ENCODE data around the gene CDSN. TPM values are rescaled to one million over a fixed set of nuclear protein-coding genes. Genes with fewer than 3 reads are reported as not detected.
"Not testable (repeated sequence)": the region's sequence is repeated elsewhere in the genome, so short reads cannot be mapped to it uniquely, and the experiment has no call there.

CDSN gene
- total and polyA plus RNA-seq, 2 of the 4 experiments (the other 2 are of a cell fraction) = not detected

DNA sequence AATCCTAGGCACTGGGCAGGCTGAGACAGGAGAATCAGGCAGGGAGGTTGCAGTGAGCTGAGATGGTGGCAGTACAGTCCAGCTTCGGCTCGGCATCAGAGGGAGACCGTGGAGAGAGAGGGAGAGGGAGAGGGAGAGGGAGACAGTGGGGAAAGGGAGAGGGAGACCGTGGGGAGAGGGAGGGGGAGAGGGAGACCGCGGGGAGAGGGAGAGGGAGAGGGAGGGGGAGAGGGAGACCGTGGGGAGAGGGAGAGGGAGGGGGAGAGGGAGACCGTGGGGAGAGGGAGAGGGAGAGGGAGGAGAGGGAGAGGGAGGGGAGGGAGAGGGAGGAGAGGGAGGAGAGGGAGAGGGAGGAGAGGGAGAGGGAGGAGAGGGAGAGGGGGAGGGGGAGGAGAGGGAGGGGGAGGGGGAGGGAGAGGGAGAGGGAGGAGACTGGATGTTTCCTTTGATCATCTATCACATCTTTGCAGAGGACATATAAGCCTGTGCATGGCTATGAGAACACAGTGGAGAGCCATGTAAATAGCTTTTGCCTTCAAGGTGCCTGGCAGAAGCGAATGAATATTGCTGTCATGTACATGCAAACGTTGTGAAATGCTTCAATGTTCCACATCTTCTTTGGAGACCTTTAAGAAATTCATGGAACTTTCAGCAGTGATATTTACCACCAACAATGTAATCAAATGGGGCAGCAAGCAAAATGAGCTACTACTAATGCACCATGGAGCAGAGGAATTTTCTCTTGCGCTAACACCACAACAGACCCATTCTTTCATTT lies 52.2 kb downstream of the CDSN start:
- H3K56ac ChIP-seq (ENCODE audit: extremely low read depth, insufficient read depth, low read length); H3K23ac ChIP-seq (ENCODE audit: low read depth, low read length); H3K4me2 ChIP-seq (ENCODE audit: low read depth, low read length); dilution Hi-C loops (cut with HindIII; ENCODE audit: low sequenced_read_pairs, unreplicated experiment); H2BK5ac ChIP-seq (ENCODE audit: low read depth, low read length, poor library complexity, severe bottlenecking); H3K4ac ChIP-seq (ENCODE audit: low read depth, low read length); BruUV-seq (replicated peaks); H3K36me3 ChIP-seq (ENCODE audit: control insufficient read depth, insufficient read depth, low read length); H3K9me3 ChIP-seq (ENCODE audit: control insufficient read depth, insufficient read depth, low read length); H4K8ac ChIP-seq (ENCODE audit: low read depth in 2 of 2, low read length in 2 of 2); H4K91ac ChIP-seq (ENCODE audit: insufficient read depth, low read depth, low read length); H2BK120ac ChIP-seq (ENCODE audit: low read depth, low read length); H3K14ac ChIP-seq (replicated peaks; ENCODE audit: low read depth, low read length); H3K18ac ChIP-seq (ENCODE audit: low read depth, low read length); H2AK9ac ChIP-seq (replicated peaks; ENCODE audit: low read depth, low read length, poor library complexity); intact Hi-C loops (cut with micrococcal nuclease); H2BK15ac ChIP-seq (ENCODE audit: low read depth, low read length); DNase-seq; H3K27me3 ChIP-seq (ENCODE audit: control insufficient read depth, insufficient read depth, low read length); H3K4me1 ChIP-seq (ENCODE audit: control insufficient read depth, insufficient read depth, low read length); H2AK5ac ChIP-seq (ENCODE audit: low read depth, low read length); H3K9ac ChIP-seq (ENCODE audit: low read depth, low read length); H4K20me1 ChIP-seq (ENCODE audit: insufficient read depth, low read length); H3K4me3 ChIP-seq (ENCODE audit: insufficient read depth, low read depth, low read length); H2AFZ ChIP-seq (replicated peaks; ENCODE audit: low read length, poor library complexity); H4K5ac ChIP-seq (ENCODE audit: low read depth, low read length); ATAC-seq (ENCODE audit: low read depth); H2BK20ac ChIP-seq (ENCODE audit: low read depth, low read length); in situ Hi-C loops (cut with MboI; ENCODE audit: low sequenced_read_pairs); H3K9me1 ChIP-seq (ENCODE audit: insufficient read depth, low read length); H3K79me1 ChIP-seq (ENCODE audit: low read depth in 1 of 2, low read length in 2 of 2); H3K27ac ChIP-seq (ENCODE audit: insufficient read depth, low read length): not testable (repeated sequence)
- 68% methylated on average over 2 of the region's 11 CpGs; no CpG with 5 or more reads in 1 of the 2 experiments for WGBS, 2 experiments (ENCODE audit: extremely low coverage in 2 of 2, insufficient read length in 1 of 2)
- POLR2A ChIA-PET (ENCODE audit: unreplicated experiment) = interaction anchor here (0.6 kb wide), 1 partner anchor 124 kb away, joined by 3 read pairs; no protein-coding TSS in a partner anchor
- CTCF ChIA-PET = interaction anchor here (0.6 to 1.9 kb wide), 2 partner anchors 52 to 152 kb away, joined by 4 to 12 read pairs; no protein-coding TSS in a partner anchor

DNA sequence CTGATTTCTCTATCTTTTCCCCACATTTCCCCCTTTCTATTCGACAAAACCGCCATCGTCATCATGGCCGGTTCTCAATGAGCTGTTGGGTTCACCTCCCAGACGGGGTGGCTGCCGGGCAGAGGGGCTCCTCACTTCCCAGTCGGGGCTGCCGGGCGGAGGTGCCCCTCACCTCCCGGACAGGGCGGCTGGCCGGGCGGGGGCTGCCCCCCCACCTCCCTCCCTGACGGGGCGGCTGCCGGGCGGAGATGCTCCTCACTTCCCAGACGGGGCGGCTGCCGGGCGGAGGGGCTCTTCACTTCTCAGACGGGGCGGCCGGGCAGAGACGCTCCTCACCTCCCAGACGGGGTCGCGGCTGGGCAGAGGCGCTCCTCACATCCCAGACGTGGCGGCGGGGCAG lies 53.2 kb downstream of the CDSN start:
- H2AK9ac ChIP-seq (replicated peaks; ENCODE audit: low read depth, low read length, poor library complexity); H3K27ac ChIP-seq (ENCODE audit: insufficient read depth, low read length); H3K23ac ChIP-seq (ENCODE audit: low read depth, low read length); H3K9me1 ChIP-seq (ENCODE audit: insufficient read depth, low read length); H4K8ac ChIP-seq (ENCODE audit: low read depth in 2 of 2, low read length in 2 of 2); H3K4me1 ChIP-seq (ENCODE audit: control insufficient read depth, insufficient read depth, low read length); dilution Hi-C loops (cut with HindIII; ENCODE audit: low sequenced_read_pairs, unreplicated experiment); H4K5ac ChIP-seq (ENCODE audit: low read depth, low read length); BruUV-seq (replicated peaks); H3K79me1 ChIP-seq (ENCODE audit: low read depth in 1 of 2, low read length in 2 of 2); H3K9me3 ChIP-seq (ENCODE audit: control insufficient read depth, insufficient read depth, low read length); intact Hi-C loops (cut with micrococcal nuclease); H3K4me2 ChIP-seq (ENCODE audit: low read depth, low read length); in situ Hi-C loops (cut with MboI; ENCODE audit: low sequenced_read_pairs); H3K36me3 ChIP-seq (ENCODE audit: control insufficient read depth, insufficient read depth, low read length); H3K4me3 ChIP-seq (ENCODE audit: insufficient read depth, low read depth, low read length); H3K14ac ChIP-seq (replicated peaks; ENCODE audit: low read depth, low read length); H4K20me1 ChIP-seq (ENCODE audit: insufficient read depth, low read length); H4K91ac ChIP-seq (ENCODE audit: insufficient read depth, low read depth, low read length); H3K9ac ChIP-seq (ENCODE audit: low read depth, low read length); H3K18ac ChIP-seq (ENCODE audit: low read depth, low read length); H2AK5ac ChIP-seq (ENCODE audit: low read depth, low read length); CTCF ChIA-PET; H3K27me3 ChIP-seq (ENCODE audit: control insufficient read depth, insufficient read depth, low read length); ATAC-seq (ENCODE audit: low read depth); H2BK5ac ChIP-seq (ENCODE audit: low read depth, low read length, poor library complexity, severe bottlenecking); H3K4ac ChIP-seq (ENCODE audit: low read depth, low read length); H2BK20ac ChIP-seq (ENCODE audit: low read depth, low read length); H2AFZ ChIP-seq (replicated peaks; ENCODE audit: low read length, poor library complexity); H2BK120ac ChIP-seq (ENCODE audit: low read depth, low read length); DNase-seq; H3K56ac ChIP-seq (ENCODE audit: extremely low read depth, insufficient read depth, low read length); POLR2A ChIA-PET (ENCODE audit: unreplicated experiment); H2BK15ac ChIP-seq (ENCODE audit: low read depth, low read length): not testable (repeated sequence)
- WGBS, 2 experiments (ENCODE audit: extremely low coverage in 2 of 2, insufficient read length in 1 of 2) = 90% methylated on average over 7 of the region's 32 CpGs; no CpG with 5 or more reads in 1 of the 2 experiments
